Central memory CD8-positive, alpha-beta T cell (primary cell): Measurements from ENCODE around the gene STX16.
"Not testable (repeated sequence)": the region's sequence is repeated elsewhere in the genome, so short reads cannot be mapped to it uniquely, and the experiment has no call there.

Experiments used
- ATAC-seq: fragments of 150-1000 bp; cut with Tn5 transposase; replicated peaks from 2 replicates; pipeline ENCODE4 v1.10.0; 2022; ENCODE audit warnings: mild to moderate bottlenecking, moderate FRiP score, moderate number of reproducible peaks; ENCODE audit not compliant: poor library complexity, severe bottlenecking; ENCODE audit errors: extremely low read depth
- DNase-seq, 2 donors: peaks; one replicate each; pipeline ENCODE4 v3.0.0; 2021; ENCODE audit warnings: low spot score in 2 of 2
- H3K27ac Mint-ChIP-seq: one replicate; pipeline ENCODE4 v1.8.0; 2022; ENCODE audit warnings: low read depth, mild to moderate bottlenecking, moderate library complexity, mixed read lengths
- H3K27me3 Mint-ChIP-seq: one replicate; pipeline ENCODE4 v1.8.0; 2022; ENCODE audit warnings: mixed read lengths
- H3K36me3 Mint-ChIP-seq: one replicate; pipeline ENCODE4 v1.8.0; 2022; ENCODE audit warnings: mild to moderate bottlenecking, moderate library complexity, mixed read lengths; ENCODE audit not compliant: insufficient read depth
- H3K4me1 Mint-ChIP-seq: one replicate; pipeline ENCODE4 v1.8.0; 2022; ENCODE audit warnings: mixed read lengths
- H3K4me3 Mint-ChIP-seq: one replicate; pipeline ENCODE4 v1.8.0; 2022; ENCODE audit warnings: mild to moderate bottlenecking, moderate library complexity, mixed read lengths
- H3K9me3 Mint-ChIP-seq: one replicate; pipeline ENCODE4 v1.8.0; 2022; ENCODE audit warnings: mixed read lengths

STX16 gene

DNA sequence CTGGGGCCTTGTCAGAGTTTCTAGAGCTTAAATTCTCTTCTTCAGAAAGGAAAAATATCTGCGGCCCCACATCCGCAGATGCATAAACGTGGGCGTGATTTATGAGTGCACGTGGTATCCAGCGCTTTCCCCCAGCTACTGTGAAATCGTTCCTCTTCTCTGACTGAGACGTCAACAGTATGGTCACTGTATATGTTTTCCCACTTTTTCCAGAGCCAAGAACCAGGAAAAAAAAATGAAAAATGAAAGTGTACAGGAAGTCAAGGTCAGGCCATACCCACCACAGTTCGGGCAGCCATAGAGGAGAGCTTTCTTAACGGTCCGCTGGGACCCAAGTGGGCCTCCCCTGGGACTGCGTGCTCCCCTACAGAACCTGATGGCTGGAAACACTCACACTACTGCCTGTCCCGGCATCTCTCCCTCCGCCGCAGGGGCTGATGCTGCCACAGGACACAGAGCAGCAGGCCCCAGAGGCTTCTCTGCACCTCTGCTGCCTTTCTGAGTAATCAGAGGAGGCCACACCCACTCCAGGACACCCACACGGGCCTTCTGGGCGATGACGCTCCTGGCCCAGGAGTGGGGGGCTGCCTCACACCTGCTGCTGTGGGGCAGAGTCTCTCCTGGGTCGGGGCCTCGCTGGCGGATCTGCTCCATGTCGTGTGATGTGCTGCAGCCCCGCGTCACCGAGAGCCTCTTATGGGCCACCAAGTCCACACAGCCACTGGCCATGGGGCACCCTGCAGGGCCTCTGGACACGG lies 16.4 kb upstream of the STX16 start:
- H3K9me3 Mint-ChIP-seq: no peaks in the 10 kb centered on the region
- no peaks in the 10 kb centered on the region for H3K4me1 Mint-ChIP-seq
- H3K4me3 Mint-ChIP-seq: no peak overlapping the region
- no peak overlapping the region for H3K27ac Mint-ChIP-seq
- DNase-seq (no peak), ATAC-seq (no peak)
- H3K36me3 Mint-ChIP-seq: no peaks in the 10 kb centered on the region
- H3K27me3 Mint-ChIP-seq: peaks cover 42% of the 10 kb centered on the region

DNA sequence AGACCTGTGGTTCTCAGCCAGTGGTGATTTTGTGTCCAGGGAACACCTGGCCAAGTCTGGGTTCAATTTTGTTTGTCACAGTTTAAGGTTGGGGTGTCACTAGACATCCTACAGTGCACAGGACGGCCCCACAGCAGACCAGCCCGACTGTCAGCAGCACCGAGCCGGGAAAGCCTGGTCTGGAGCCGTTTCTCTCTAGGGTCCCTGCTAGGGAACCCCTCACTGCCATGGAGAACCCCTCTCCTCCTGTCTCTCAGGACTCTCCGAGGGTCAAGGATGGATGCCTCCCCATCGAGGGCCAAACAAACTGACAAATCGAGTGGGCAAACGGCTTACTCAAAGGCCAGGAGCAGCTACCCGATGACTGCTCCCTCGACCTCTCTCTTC lies 15.8 kb upstream of the STX16 start:
- Mint-ChIP-seq H3K36me3 (no peaks in the 10 kb centered on the region), H3K4me3 (no peak overlapping the region), H3K9me3 (no peaks in the 10 kb centered on the region), H3K4me1 (no peaks in the 10 kb centered on the region), H3K27ac (no peak overlapping the region), H3K27me3 (peaks cover 42% of the 10 kb centered on the region)
- no peak for ATAC-seq
- no peak for DNase-seq

DNA sequence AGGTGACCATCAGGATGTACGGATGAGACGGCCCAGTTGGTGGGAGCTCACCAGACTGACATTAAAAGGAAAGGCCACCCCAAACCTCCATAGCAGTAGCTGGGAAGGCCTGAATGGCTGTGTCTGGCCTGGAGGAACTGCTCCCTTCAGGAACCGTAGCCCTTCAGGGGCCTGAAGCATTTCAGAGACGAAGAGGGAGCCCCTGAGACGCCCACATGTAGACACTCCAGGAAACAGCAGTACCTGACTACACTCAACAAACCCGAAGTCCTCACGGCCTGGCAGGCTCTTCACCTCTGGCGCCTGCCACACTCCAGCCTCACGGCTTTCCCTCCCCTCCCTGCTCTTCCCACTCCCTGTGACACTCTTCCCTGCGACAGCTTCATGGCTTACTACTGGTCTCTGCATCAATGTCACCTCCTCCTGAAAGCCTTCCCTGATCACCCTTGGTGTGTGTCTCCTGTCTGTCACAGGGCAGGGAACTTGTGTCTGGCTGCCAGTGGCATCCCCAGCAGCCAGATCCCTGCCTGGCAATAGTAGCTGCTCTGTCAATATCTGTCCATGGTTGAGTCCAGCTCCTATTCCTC lies 14.6 kb upstream of the STX16 start:
- H3K27me3 Mint-ChIP-seq: peaks cover 46% of the 10 kb centered on the region
- no peak overlapping the region for H3K27ac Mint-ChIP-seq
- no peak for ATAC-seq
- no peak for DNase-seq
- H3K4me3 Mint-ChIP-seq: no peak overlapping the region
- H3K36me3 Mint-ChIP-seq: no peaks in the 10 kb centered on the region
- H3K9me3 Mint-ChIP-seq: no peaks in the 10 kb centered on the region
- H3K4me1 Mint-ChIP-seq: no peaks in the 10 kb centered on the region

DNA sequence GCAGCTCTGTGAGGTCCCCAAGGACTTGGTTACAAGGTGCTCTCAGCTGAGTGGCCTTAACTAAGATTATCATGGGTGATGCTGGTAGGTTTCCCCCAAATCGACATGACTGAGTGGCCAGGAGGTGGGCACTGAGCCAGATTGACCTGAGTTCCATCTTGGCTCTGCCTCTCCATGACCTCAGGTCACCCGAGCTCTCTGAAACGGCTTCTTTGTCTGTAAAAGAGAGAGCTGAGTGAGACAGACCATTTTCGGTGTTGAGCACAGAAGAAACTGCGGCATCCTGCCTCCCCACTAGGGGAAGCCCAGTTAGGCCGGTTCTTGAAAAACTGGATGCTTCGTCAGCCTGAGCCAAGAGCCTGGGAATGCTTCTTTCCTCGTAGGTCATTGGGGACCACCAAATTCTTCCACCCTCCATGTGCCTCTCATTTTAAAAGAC lies 14.1 kb upstream of the STX16 start:
- Mint-ChIP-seq H3K36me3 (no peaks in the 10 kb centered on the region), H3K27me3 (peaks cover 51% of the 10 kb centered on the region), H3K4me3 (no peak overlapping the region), H3K9me3 (no peaks in the 10 kb centered on the region), H3K4me1 (no peaks in the 10 kb centered on the region), H3K27ac (no peak overlapping the region)
- DNase-seq (no peak), ATAC-seq (no peak)

DNA sequence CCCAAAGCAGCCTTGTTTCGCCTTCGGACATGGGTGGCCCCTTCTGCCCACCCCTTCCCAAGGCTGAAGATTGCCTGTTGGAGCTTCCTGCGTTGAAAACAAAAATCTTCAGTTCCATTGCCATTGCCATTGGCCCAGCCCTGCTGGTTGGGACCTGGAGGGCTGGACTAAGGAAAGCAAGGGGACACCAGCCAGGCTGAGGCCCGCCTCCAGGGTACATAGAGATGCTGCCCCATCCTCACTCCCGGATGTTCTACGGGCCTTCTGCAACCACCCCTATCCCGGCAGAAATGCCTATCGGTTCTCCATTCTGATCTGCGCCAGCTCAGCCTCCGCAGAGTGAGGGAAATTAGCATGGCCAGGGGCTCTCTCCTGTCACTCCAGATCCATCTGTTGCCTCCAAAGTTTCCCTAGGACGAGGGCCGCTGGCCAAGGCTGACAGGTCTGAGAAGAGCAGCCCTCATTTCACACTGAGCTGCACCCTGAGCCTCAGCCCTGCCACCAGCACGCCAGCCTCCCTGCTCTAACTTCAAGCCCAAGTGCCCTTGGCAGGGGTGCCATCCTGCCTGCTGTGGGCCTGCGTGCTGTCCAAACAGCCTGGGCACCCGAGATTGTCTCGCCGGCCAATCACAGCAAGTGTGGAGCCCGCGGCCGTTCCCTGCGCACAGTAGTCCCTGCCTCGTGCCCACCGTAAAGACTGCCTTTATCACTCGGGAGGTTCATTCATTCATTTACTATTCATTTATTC lies 13.4 kb upstream of the STX16 start:
- no peaks in the 10 kb centered on the region for H3K9me3 Mint-ChIP-seq
- no peaks in the 10 kb centered on the region for H3K36me3 Mint-ChIP-seq
- ATAC-seq (no peak), DNase-seq (no peak)
- no peaks in the 10 kb centered on the region for H3K4me1 Mint-ChIP-seq
- H3K4me3 Mint-ChIP-seq: no peak overlapping the region
- no peak overlapping the region for H3K27ac Mint-ChIP-seq
- H3K27me3 Mint-ChIP-seq: peaks cover 58% of the 10 kb centered on the region

DNA sequence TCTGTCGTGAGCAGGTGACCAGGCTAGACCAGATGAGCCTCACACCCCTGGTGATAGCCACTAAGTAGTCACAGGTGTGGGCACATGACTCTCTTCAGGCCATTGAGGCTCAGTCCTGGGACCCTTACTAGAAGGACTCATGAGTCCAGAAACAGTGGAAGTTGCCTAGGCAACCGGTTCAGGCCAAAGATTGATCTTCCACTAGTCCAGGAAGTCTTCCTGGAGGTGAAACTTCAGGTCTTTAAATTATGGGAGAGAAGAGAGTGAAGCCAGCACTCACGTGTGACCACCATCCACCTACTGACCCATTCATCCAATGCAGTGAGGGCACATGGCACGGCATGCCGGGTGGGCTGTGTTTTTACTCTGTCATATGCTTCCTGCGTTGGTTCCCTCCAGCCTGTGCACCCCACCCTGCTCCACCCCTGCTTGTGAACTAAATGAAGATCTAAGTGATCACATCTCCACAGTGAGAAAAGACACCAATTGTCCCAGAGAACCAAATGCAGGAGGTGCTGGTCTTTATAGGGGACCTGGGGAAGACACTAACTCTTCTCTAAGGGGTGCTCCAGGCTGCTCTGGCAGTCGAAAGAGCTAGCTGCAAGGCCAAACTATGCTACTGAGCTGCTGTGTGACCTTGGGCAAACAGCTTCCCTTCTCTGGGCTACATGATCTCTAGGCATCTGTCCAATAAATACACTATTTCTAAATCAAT lies 12.5 kb upstream of the STX16 start:
- no peak for ATAC-seq
- Mint-ChIP-seq H3K36me3 (no peaks in the 10 kb centered on the region), H3K4me3 (no peak overlapping the region), H3K27me3 (peaks cover 59% of the 10 kb centered on the region), H3K27ac (no peak overlapping the region), H3K9me3 (no peaks in the 10 kb centered on the region), H3K4me1 (no peaks in the 10 kb centered on the region)
- no peak for DNase-seq

DNA sequence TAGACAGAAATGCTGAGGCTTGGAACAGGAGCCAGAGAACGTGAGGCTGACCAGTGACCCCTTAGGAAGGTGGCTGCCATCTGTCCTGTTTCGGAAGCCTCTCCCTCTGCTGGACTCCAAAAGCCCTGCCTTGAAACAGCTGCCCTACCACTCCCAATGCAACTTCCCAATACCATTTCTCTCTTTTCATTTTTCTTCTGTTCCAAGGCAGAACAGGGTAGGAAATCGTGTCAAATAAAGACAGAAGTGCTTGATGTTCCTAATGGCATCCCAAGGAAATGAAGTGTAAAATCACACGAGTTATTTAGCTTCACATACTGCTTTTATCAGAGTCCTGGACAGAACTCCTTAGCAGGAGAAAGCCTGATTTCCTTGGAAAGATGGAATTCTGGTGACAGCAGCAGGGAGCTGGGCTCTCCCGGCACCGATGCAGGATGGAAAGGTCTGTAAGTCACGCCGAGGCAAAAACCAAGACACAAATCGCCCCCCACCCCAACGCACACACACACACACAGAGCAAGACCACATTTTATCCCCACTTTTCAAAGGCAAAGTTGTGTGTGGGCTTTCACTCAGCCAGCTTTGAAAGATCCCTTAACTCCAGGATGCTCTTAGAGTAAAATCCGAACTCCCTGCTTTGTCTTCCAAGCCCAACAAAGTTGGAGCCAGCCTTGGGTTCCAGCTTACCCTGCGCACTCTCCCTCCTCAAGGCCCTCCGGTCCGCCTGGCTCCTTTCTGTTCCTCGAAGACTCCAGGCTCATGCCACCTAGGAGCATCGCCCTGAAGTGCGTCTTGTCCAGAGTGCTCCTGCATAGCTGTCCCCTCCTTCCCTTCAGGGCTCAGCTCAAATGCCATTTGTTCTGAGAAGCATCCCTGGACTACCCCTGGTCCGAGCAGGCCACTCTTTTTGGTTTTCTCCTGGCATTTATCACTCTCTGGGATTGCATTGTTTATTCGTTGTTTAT lies 11.6 kb upstream of the STX16 start:
- DNase-seq (no peak), ATAC-seq (no peak)
- Mint-ChIP-seq H3K27me3 (peaks cover 59% of the 10 kb centered on the region), H3K27ac (peak overlapping the region; percentile 12), H3K36me3 (no peaks in the 10 kb centered on the region), H3K4me1 (no peaks in the 10 kb centered on the region), H3K9me3 (no peaks in the 10 kb centered on the region), H3K4me3 (no peak overlapping the region)

DNA sequence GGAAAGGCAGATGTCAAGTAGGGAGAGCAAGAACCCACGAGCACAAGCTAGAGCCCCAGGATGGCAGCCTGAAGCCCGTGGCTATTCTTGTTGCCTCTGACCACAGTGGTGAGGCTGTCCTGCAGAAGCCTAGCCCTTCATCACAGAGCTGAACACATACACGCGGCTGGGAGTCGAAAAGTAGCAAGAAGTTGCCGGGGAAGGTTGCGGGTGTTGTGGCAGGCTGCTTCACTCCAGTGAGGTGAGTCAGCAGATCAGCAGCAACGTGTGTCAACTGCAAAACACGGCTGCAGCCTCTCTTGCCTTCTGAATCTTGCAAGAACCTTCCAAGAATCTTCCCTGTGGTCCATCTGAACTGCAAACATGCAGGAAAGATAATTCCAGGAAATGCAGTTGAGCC lies 10.6 kb upstream of the STX16 start:
- Mint-ChIP-seq H3K4me3 (no peak overlapping the region), H3K9me3 (no peaks in the 10 kb centered on the region), H3K27ac (no peak overlapping the region), H3K27me3 (peaks cover 59% of the 10 kb centered on the region), H3K4me1 (no peaks in the 10 kb centered on the region), H3K36me3 (no peaks in the 10 kb centered on the region)
- ATAC-seq: no peak
- DNase-seq: no peak

DNA sequence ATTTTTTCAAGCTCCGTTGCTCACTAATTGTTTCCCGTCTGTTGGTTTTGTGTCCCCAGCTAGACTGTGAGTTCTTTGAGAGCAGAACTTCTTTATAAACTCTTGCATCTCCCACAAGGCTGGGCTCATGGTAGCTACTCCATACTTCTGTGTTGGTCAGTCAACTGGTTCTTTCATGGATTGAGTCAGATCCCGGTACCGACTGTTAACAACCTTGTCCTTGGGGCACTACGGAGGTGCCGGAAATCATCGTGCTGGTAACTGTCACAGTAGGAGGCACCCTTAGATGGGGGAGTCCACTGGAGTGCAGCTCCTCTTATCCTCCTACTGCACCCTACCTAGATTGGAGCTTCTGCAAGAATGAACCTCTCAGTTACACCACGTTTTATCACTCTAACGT lies 8.6 kb upstream of the STX16 start:
- no peaks in the 10 kb centered on the region for H3K36me3 Mint-ChIP-seq

DNA sequence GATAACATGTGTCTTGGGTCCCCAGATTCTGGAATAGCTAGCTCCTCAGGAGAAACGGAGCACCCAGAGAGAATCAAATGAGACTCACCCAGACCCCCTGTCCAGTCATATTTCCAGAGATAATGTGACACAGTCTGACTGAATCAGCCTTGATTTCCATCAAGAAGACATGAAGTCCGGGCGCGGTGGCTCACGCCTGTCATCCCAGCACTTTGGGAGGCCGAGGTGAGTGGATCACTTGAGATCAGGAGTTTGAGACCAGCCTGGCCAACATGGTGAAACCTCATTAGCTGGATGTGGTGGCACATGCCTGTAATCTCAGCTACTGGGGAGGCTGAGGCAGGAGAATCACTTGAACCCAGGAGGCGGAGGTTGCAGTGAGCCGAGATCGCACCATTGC lies 8.2 kb upstream of the STX16 start:
- not testable (repeated sequence) for H3K27ac Mint-ChIP-seq, H3K36me3 Mint-ChIP-seq, ATAC-seq

More for the DNA sequence above, 8.6 kb upstream of the STX16 start:
- DNase-seq (no peak), ATAC-seq (no peak)
- Mint-ChIP-seq H3K27ac (no peak overlapping the region), H3K9me3 (no peaks in the 10 kb centered on the region), H3K27me3 (peaks cover 50% of the 10 kb centered on the region), H3K4me3 (no peak overlapping the region), H3K4me1 (no peaks in the 10 kb centered on the region)

DNA sequence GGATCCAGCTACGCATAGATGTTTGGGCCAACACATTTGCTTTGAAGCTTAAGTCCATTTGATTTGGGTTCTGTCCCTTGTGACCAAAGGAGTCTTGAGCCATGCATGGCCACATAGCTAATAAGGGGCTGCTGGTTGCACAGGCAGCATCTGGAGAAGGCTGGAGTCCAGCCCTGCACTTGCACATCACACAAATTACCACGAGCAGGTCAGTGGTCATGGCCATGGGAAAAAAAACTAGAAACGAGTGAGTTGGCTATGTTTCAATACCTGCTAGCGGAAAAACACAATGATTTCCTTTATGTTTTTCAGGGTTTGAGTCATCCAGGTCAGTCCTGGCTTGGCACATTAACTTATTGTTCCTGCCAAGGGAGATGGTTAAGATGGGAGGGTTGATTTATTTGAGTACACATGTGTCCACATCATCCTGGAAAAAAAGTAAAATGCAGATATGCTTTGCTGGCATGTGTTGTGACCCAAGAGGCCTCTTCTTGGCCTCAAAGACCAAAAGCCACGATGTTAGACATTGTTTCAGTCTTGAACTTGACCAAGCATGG lies 5.6 kb upstream of the STX16 start:
- no peak overlapping the region for H3K4me3 Mint-ChIP-seq
- H3K27ac Mint-ChIP-seq: no peak overlapping the region
- DNase-seq (no peak), ATAC-seq (no peak)
- peaks cover 6% of the 10 kb centered on the region for H3K4me1 Mint-ChIP-seq
- no peaks in the 10 kb centered on the region for H3K9me3 Mint-ChIP-seq
- H3K27me3 Mint-ChIP-seq: peaks cover 23% of the 10 kb centered on the region
- H3K36me3 Mint-ChIP-seq: peaks cover 2% of the 10 kb centered on the region

More for the DNA sequence above, 8.2 kb upstream of the STX16 start:
- peaks cover 49% of the 10 kb centered on the region for H3K27me3 Mint-ChIP-seq
- H3K9me3 Mint-ChIP-seq, DNase-seq, H3K4me3 Mint-ChIP-seq, H3K4me1 Mint-ChIP-seq: not testable (repeated sequence)
